GM20431 (cell line): Measurements from ENCODE around the gene SPAG4.

Source experiments
- in situ Hi-C: fragments of 300-500 bp; cut with MseI, MboI; formaldehyde crosslinking; loops from one replicate; pipeline ENCODE4 v1.15.0; 2020; ENCODE audit warnings: low sequenced_read_pairs; ENCODE audit not compliant: unreplicated experiment

SPAG4 gene

GRCh38 chr20:35619196-35620095, 3.8 kb downstream of the SPAG4 start:
- in situ Hi-C loops: no loop called here

- in situ Hi-C loops: no loop called here
These were observed 5.4 kb downstream of the SPAG4 start for GRCh38 chr20:35620818-35621559.

- in situ Hi-C loops: no loop called here
These were observed 5.9 kb downstream of the SPAG4 start for GRCh38 chr20:35621560-35621946.

- in situ Hi-C loops: no loop called here
These were observed 10.2 kb downstream of the SPAG4 start for GRCh38 chr20:35625584-35626385.

- in situ Hi-C loops: no loop called here
These were observed 10.9 kb downstream of the SPAG4 start for GRCh38 chr20:35626386-35627001.

- in situ Hi-C loops: no loop called here
These were observed 11.5 kb downstream of the SPAG4 start for GRCh38 chr20:35627121-35627520.

GRCh38 chr20:35629427-35630145, 14.0 kb downstream of the SPAG4 start:
- in situ Hi-C loops: no loop called here

GRCh38 chr20:35630636-35631035, 15.0 kb downstream of the SPAG4 start:
- in situ Hi-C loops: no loop called here

GRCh38 chr20:35632539-35633115, 17.0 kb downstream of the SPAG4 start:
- in situ Hi-C loops: no loop called here

GRCh38 chr20:35635652-35636051, 20.0 kb downstream of the SPAG4 start:
- in situ Hi-C loops: no loop called here

- in situ Hi-C loops: no loop called here
These were observed 20.5 kb downstream of the SPAG4 start for GRCh38 chr20:35636095-35636494.

GRCh38 chr20:35637276-35637675, 21.6 kb downstream of the SPAG4 start:
- in situ Hi-C loops: no loop called here

GRCh38 chr20:35638751-35639150, 23.1 kb downstream of the SPAG4 start:
- in situ Hi-C loops: no loop called here

GRCh38 chr20:35640724-35641123, 25.1 kb downstream of the SPAG4 start:
- in situ Hi-C loops: no loop called here

- in situ Hi-C loops: no loop called here
These were observed 26.1 kb downstream of the SPAG4 start for GRCh38 chr20:35641743-35642142.

- in situ Hi-C loops: no loop called here
These were observed 27.4 kb downstream of the SPAG4 start for GRCh38 chr20:35643045-35643444.

GRCh38 chr20:35644806-35645205, 29.2 kb downstream of the SPAG4 start:
- in situ Hi-C loops: no loop called here

- in situ Hi-C loops: no loop called here
These were observed 33.2 kb downstream of the SPAG4 start for GRCh38 chr20:35648836-35649235.

GRCh38 chr20:35650632-35651031, 35.0 kb downstream of the SPAG4 start:
- in situ Hi-C loops: no loop called here
